Nephron progenitor cell (in vitro differentiated cells): ENCODE data around the gene ANKRD13D.

Experiments used
- DNase-seq: peaks from one replicate; pipeline ENCODE4 v3.0.0; 2021
- H3K27ac Mint-ChIP-seq: 2 replicates; pipeline ENCODE4 v1.8.0; 2021; ENCODE audit warnings: mild to moderate bottlenecking, moderate library complexity, mixed read lengths
- H3K27me3 Mint-ChIP-seq: 2 replicates; pipeline ENCODE4 v1.8.0; 2021; ENCODE audit warnings: mild to moderate bottlenecking, low read depth, mixed read lengths; ENCODE audit not compliant: poor library complexity
- H3K36me3 Mint-ChIP-seq: 2 replicates; pipeline ENCODE4 v1.8.0; 2021; ENCODE audit warnings: low read depth, mixed read lengths
- H3K4me1 Mint-ChIP-seq: 2 replicates; pipeline ENCODE4 v1.8.0; 2021; ENCODE audit warnings: mixed read lengths
- H3K4me3 Mint-ChIP-seq: 2 replicates; pipeline ENCODE4 v1.8.0; 2021; ENCODE audit warnings: mild to moderate bottlenecking, moderate library complexity, mixed read lengths
- H3K9me3 Mint-ChIP-seq: 2 replicates; pipeline ENCODE4 v1.8.0; 2021; ENCODE audit warnings: mild to moderate bottlenecking, moderate library complexity, mixed read lengths
- CTCF ChIP-seq: fragments of 200-600 bp; sonication (generic); IDR thresholded peaks from 2 replicates; pipeline ENCODE4 v1.5.0; 2021; ENCODE audit warnings: antibody characterized with exemption

Gene ANKRD13D

GRCh38 chr11:67320691-67321090 lies 31.6 kb downstream of the ANKRD13D start:
- no peak for DNase-seq
- no peak overlapping the region for H3K27ac Mint-ChIP-seq
- H3K4me3 Mint-ChIP-seq = no peak overlapping the region
- no peak for TF ChIP-seq CTCF
- H3K36me3 Mint-ChIP-seq = no peaks in the 10 kb centered on the region
- peaks cover 13% of the 10 kb centered on the region for H3K4me1 Mint-ChIP-seq
- peaks cover 33% of the 10 kb centered on the region for H3K27me3 Mint-ChIP-seq
- no peaks in the 10 kb centered on the region for H3K9me3 Mint-ChIP-seq

GRCh38 chr11:67321313-67321871 lies 32.3 kb downstream of the ANKRD13D start:
- no peak for TF ChIP-seq CTCF
- Mint-ChIP-seq H3K27me3 (peaks cover 32% of the 10 kb centered on the region), H3K36me3 (peaks cover 5% of the 10 kb centered on the region), H3K4me3 (no peak overlapping the region), H3K4me1 (peaks cover 12% of the 10 kb centered on the region), H3K27ac (no peak overlapping the region), H3K9me3 (no peaks in the 10 kb centered on the region)
- no peak for DNase-seq

GRCh38 chr11:67322049-67322448 lies 32.9 kb downstream of the ANKRD13D start:
- TF ChIP-seq CTCF = no peak
- Mint-ChIP-seq H3K4me1 (peaks cover 12% of the 10 kb centered on the region), H3K4me3 (no peak overlapping the region), H3K27me3 (peaks cover 32% of the 10 kb centered on the region), H3K27ac (no peak overlapping the region), H3K9me3 (no peaks in the 10 kb centered on the region), H3K36me3 (peaks cover 5% of the 10 kb centered on the region)
- DNase-seq = no peak

- no peak for DNase-seq
- peaks cover 5% of the 10 kb centered on the region for H3K36me3 Mint-ChIP-seq
- no peak overlapping the region for H3K4me3 Mint-ChIP-seq
- H3K27me3 Mint-ChIP-seq = peaks cover 28% of the 10 kb centered on the region
- no peak for TF ChIP-seq CTCF
- H3K27ac Mint-ChIP-seq = no peak overlapping the region
- H3K4me1 Mint-ChIP-seq = peaks cover 4% of the 10 kb centered on the region
- no peaks in the 10 kb centered on the region for H3K9me3 Mint-ChIP-seq
These were observed 34.4 kb downstream of the ANKRD13D start for GRCh38 chr11:67323526-67323925.

GRCh38 chr11:67332081-67332691 lies 43.1 kb downstream of the ANKRD13D start:
- Mint-ChIP-seq H3K36me3 (peaks cover 17% of the 10 kb centered on the region), H3K27ac (no peak overlapping the region), H3K27me3 (peaks cover 9% of the 10 kb centered on the region), H3K9me3 (no peaks in the 10 kb centered on the region), H3K4me3 (no peak overlapping the region), H3K4me1 (no peaks in the 10 kb centered on the region)
- DNase-seq = no peak
- no peak for TF ChIP-seq CTCF

- Mint-ChIP-seq H3K27me3 (no peaks in the 10 kb centered on the region), H3K27ac (no peak overlapping the region), H3K4me3 (no peak overlapping the region), H3K9me3 (peaks cover 15% of the 10 kb centered on the region), H3K4me1 (no peaks in the 10 kb centered on the region), H3K36me3 (peaks cover 12% of the 10 kb centered on the region)
- no peak for TF ChIP-seq CTCF
- DNase-seq = no peak
These were observed 48.2 kb downstream of the ANKRD13D start for GRCh38 chr11:67337257-67337656.
